GM18517 (cell line): ENCODE measurements around the gene DZANK1.
A peak's percentile ranks its signal among the peaks of the same experiment; 100 is the strongest.
"Not testable (repeated sequence)": the region's sequence is repeated elsewhere in the genome, so short reads cannot be mapped to it uniquely, and the experiment has no call there.

Source experiments
- ATAC-seq: cut with Tn5 transposase; IDR thresholded peaks from one replicate; pipeline ENCODE4 v1.9.1; 2021; ENCODE audit warnings: mild to moderate bottlenecking, moderate library complexity; ENCODE audit not compliant: unreplicated experiment

DZANK1 gene

DNA sequence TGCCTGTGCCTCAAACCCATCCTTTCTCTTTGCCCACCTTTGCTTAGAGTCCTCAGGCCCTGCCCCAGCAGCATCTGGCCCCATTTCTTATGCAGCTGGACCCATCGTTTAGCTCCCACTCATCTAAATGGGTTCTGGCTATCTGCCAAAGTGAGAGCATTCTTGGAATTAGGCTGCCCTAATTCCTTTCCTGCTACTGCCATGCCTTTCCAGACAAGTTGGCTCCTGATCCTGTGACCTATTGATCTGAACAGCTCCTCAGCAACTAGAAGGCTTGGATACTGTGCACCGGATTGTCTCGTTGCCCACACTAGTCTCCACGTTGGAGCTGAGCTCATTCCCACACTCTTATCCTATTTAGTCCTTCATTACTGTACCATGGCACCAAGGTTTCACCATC lies 22.9 kb downstream of the DZANK1 start:
- ATAC-seq: no peak

DNA sequence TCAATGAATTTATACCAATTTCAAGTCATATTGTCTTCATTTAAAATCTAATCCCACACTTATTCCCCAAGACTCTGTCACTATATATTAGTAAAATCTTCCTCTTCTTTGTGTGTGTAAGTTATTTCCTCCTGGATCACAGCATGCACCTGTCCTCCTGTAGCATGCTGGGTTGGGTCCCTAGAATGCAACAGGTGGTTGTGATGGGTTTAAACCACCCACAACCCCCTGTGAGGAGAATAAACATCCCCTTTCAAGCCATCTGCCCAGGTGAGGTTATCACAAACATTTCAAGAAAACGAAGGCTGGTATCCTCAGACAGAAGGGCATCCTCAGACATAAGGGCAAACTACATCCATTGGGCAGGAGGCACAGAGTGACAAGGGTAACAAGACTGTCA lies 26.4 kb downstream of the DZANK1 start:
- ATAC-seq: no peak

DNA sequence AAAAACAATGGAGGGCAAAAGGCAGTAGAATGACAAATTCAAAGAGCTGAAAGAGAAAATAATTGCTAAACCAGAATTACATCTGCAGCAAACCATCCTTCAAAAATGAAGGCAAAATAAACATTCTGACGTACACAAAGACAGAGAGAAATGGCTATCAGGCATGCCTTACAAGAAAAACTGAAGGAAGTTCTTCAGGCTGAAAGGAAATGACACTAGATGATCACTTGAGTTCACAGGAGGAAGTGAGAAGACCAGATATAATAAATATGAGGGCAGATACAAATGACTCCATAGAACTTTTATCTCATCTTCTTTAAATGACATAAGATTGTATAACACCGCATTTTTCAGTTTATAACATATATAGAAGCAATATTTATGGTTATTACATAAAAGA lies 30.0 kb downstream of the DZANK1 start:
- ATAC-seq: no peak

DNA sequence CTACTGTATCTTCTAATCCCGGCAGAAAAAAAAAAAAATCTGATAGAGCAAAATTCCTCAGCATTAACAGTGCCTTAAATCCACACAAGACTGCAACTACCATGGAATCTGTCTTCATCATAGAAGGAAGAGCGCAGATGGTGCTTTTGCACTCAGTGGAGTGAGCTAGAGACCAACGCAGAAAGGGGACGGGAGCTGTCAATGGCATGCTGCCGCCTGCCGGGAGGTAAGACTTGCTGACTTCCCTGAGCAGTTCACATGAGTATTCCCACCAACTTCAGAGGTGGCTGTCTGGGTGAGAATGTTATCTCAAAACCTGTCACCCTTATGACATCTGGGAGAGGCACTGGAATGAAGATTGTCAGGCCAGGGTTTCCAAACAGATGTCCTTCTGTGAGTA lies 35.6 kb downstream of the DZANK1 start:
- no peak for ATAC-seq

DNA sequence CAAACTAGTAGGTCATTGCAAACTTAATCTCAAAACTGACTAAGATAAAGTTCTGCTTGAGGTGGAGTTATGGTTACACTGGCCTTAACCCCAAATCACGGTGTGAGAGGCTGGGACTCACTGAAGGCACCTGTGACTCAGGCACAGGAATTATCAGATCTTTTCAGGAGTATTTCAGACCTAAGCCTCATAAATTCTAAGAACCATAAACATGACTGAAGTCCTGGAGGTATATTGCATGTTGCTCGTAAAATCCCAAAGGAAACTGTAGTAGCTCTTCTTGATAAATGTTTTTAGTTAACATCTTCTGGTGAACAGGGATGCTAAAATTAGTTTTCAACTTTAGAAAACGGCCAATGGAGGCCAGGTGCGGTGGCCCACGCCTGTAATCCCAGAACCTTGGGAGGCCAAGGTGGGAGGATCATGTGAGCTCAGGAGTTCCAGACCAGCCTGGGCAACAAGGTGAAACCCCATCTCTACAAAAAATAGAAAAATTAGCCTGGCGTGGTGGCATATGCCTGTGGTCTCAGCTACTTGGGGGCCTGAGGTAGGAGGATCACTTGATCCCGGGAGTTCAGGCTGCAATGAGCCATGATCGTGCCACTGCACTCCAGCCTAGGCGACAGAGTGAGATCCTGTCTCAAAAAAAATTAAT lies 36.5 kb downstream of the DZANK1 start:
- ATAC-seq: no peak

DNA sequence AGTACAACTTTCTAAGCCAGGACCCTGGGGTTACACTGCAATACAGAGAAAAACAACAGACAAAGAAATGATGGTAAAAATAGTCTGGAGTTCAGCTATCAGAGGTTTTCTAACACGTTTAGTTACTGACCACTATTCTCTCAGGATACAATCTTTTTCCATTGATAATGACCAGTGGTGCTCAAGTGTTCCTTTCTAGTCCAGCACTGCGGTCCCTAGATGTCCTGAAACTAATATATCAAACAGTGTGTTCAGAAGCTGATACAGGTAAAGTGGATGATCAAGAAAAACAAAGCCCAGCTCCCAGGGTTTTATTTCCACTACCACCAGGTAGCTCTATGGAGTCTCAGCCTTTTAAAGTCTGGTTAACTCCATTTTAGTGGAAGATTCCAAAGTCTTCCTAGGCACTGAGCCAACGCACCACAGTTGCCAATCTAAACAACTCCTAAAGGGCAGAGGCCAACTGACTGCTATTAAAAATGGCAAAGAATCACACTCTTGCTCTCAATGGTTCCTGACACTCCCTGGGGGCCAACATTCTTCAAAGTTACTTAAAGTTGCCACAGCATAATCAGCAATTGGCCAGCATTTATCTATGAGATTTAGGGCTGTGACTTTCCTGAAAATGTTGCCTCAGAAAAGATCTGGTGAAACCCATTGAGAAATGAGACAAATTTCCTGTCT lies 38.2 kb downstream of the DZANK1 start:
- no peak for ATAC-seq

DNA sequence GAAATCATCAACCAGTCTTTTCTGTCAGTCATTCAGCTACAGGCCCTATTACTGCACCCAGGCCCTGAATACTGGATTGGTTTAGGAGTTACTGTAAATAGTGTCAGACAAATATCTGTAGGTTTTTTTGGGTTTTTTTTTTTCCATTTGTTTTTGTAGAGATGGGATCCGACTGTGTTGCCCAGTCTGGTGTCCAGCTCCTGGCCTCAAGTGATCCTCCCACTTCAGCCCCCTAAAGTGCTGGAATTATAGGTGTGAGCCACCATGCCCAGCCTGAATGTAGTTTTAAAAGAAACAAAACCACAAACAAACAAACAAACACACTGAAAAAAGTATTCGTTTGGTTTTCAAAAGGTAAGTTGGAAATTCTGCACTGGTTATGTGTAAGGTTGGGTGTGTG lies 39.6 kb downstream of the DZANK1 start:
- ATAC-seq: no peak

DNA sequence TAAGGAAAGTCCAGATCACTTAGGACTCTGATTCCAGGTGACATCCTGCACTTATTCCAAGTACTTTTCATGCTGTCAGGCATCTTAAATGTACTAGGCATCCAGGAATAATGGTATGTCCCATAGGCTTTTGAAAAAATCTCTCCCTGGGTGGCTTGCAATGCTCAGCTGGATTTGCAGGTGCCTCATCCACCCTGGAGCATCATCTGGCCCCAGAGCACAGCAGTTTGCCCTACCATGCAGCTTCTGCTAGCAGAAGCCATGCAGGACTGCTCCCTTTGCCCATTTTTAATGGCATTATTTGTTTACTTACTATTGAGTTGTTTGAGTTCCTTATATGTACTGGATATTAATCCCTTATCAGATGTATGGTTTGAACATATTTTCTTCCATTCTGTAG lies 45.2 kb downstream of the DZANK1 start:
- no peak for ATAC-seq

DNA sequence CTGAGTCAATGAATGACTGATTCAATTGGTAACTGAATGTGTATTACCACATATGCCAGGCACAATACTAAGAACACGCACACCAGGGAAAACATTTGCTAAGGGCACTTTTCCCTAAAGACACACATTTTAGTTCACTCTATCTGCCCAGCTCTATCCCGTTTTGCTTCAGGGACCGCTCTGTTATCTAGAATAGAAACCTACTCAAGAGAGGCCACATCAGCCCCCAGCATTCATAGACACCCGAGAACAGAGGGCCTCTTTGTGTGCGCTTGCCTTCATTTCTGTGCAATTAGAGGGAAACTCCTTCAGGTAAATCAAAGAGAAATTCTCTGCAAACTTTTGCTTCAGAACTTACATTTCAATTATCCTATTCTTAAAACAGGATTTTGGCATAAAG lies 50.3 kb downstream of the DZANK1 start:
- ATAC-seq: no peak

DNA sequence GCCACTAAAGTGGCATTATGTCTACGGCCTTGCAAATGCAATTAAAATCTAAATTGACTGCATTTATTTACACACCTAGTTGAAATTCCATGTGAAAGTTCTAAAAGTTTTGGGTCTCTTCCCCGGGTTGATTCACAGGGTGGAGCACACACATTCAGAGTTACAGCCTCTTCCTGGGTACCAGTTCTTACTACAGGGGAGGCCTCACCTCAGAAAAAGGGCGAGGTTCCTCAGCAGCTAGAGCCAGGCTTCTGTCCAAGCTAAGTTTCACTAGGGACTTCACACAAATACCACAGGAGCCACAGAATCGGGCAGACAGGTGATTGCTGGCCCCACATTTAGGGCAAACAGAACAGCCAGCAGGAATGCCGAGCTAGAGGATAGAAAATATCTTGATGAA lies 52.7 kb downstream of the DZANK1 start:
- no peak for ATAC-seq

DNA sequence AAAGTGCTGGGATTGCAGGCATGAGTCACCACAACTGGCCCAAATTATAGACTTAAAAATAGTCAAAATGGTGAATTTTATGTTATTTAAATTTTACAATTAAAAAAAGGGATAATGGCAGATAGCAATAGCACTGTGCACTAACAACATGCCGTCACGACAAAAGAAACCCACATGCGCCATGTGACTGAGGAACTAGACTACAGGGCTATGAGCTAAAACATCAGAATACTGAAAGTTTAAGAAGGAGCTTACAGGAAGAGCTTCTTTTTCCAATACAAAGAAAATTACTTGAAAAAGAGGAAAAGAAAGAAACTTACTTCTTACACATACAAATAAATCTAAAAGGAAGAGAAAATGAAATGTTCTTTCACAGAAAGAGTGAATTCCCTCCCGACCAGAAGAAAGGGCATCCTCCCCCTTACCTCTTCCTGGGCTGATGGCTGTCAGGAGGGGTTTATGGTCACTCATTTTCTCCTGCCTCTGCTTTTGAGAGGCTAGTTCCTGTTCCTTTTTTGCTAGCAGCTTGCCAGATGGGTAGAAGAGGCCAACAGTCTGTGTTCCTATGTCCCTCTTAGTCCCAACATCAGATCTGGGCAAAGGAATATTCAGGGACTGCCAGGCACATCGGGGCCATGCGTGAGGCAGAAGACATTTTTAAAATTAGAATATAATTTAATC lies 54.5 kb downstream of the DZANK1 start:
- ATAC-seq: peak; percentile 40

DNA sequence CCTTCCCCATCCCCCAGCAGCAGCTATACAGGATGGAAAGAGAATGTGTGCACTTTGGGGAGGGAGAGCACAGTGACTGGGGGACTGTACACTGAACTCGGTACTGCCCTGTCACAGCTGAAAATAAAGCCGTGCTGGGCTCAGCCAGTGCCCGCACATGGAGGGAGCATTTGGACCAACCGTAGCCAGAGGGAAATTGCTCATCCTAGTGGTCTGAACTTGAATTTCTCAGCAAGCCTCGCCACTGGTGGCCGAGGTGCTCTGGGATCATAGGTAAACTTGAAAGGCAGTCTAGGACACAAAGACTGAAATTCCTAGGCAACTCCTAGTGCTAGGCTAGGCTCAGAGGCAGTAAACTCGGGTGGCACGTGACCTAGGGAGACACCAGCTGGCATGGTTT lies 61.0 kb downstream of the DZANK1 start:
- ATAC-seq: no peak

DNA sequence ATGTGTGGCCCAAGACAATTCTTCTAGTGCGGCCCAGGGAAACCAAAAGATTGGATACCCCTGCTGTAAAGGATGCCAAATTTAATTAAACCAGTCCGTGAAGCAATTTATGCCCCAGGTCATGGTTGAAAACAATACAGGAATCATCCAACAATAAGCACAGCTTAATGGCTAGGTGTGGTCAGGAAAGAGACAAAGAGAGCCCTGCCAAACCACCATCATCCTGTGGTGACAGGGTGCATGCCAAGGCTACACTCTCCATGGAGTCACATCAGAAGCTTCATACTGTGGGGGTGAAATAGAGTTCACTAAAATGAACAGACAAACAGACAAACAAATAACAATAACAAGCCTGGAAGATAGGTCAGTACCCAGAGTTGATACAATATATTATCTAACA lies 62.7 kb downstream of the DZANK1 start:
- ATAC-seq: no peak

DNA sequence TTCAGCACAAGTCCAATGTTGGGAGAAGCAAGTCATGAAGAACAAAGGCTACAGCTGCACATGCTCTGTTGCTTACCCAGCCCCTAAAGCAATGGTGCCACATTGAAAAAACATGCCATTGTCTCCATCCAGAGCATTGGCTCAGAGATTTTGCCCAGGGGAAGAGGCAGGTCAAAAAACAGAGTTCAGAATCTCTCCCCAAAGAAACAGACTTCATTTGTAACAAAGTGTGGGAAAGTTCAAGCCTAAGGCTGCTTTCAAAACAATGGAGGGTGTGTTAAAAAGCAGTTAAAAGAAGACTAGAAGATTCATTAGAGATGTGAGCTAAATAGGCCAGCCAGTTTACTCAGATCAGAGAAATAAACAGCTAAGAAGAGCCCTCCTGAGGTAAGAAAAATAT lies 63.6 kb downstream of the DZANK1 start:
- ATAC-seq: no peak

DNA sequence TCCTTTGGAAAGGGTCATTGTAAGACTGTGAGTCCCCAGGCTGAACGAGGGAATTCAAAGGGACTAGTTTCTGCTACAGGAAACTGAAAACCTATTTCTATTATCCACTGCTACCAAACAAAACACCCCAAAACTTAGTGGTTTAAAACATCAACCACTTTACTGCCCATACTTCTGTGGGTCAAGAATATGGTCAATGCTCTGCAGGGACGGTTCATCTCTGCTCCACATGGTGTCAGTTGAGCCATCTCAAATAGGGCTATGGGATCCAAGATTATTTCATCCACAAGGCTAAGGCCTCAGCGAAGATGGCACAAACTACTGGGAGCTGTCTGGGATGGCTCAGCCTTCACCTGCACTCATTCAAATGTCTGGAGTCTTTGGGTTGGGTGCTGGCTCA lies 65.5 kb downstream of the DZANK1 start:
- no peak for ATAC-seq

DNA sequence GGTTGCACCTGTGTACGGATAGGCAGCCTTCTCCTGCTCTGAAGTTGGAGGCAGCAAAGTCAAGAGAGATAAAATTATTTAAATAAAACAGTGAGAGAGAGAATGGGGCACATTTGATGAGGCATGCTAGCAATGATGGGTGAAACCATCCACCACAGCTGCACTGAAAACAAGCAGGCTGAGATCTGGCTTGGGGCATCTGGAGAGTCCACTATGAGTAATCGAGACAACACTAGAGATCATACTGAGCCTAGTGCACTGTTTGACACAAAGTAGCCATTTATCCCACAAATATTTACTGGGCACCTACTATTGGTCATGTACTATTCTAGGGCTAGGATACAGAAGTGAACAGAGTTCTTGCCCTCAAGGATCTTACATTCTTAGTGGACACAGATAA lies 66.4 kb downstream of the DZANK1 start:
- ATAC-seq: no peak

DNA sequence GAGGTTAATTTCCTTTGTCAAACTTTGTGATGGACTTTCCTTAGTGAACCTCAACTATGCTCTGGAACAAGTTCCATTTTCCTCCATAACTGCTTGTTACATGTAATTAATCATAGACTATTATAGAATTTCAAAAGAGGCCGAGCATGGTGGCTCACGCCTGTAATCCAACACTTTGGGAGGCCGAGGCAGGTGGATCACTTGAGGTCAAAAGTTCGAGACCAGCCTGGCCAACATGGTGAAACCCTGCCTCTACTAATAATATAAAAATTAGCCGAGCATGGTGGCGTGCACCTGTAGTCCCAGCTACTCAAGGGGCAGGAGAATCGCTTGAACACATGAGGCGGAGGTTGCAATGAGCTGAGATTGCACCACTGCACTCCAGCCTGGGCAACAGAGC lies 68.1 kb downstream of the DZANK1 start:
- ATAC-seq: not testable (repeated sequence)

DNA sequence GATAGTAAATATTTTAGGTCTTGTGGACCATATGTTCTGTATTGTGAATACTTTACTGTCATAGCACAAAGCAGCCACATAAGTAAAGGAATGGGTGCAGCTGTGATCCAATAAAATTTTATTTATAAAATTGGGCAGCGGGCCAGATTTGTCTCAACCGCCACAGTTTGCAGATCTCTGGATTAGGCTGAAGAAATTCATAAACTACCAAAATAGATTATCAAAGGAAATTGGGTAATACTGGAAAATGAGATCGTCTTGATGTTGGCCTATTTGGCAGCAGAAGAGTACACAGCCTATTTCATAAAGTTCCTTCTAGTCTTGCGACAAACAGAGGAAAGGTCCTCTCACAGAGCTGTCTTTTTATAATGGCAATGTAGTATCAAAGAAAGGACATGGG lies 69.8 kb downstream of the DZANK1 start:
- ATAC-seq: no peak

DNA sequence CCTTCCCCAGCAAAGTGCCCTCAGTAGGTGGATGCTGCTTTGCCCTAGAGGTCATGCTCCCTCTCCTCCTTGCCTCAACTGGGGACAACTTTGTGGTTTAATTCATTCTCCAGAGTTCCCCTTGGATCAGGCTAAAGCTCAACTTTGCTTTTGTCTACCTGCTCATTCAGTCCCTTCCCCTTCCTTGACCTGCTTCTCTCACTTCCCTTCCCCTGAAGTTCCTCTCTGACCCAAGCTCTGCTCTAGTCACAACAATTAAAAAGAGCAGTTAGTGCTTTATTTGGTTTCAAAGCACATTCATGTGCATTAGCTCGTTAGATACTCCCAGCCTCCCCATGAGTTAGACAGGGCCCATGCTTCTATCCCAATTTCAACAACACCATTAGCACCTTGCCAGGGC lies 71.3 kb downstream of the DZANK1 start:
- ATAC-seq: no peak

DNA sequence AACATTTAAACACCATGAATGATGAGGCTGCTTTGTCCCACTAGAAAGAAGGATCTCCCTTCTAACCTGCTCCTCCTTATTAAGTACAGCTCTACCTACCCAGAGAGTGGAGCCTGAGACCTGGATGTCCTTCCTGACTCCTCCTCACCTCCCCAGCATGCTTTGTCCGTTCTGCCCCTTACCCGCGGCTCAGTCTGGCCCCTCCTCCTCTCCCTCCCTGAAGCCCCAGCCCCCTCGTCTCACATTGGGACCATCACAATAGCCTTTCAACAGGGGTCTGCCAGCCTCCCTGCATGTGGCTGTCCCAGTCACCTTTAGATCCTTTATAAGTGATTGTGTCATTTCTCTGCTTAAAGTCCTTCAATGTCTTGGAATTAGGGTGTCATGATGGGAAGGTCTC lies 72.5 kb downstream of the DZANK1 start:
- ATAC-seq: no peak

DNA sequence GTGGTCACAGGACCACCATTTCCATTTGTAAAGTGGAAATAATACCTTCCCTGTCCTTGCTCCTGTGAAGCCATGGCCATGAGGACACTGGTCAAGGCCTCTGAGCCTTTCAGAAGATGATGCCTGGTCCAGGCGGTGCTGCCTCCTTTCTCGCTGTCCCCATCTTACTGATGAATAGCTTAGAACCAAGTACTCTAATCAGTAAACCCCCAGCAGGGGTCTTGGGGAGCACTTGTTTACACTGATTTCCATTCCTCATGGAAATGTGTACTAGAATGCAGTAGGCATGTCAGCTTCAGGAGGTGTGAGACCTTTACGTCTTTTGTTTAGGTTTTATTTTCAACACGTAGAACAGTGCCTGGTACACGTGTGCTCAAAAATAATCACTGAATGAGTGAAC lies 75.1 kb downstream of the DZANK1 start:
- no peak for ATAC-seq

DNA sequence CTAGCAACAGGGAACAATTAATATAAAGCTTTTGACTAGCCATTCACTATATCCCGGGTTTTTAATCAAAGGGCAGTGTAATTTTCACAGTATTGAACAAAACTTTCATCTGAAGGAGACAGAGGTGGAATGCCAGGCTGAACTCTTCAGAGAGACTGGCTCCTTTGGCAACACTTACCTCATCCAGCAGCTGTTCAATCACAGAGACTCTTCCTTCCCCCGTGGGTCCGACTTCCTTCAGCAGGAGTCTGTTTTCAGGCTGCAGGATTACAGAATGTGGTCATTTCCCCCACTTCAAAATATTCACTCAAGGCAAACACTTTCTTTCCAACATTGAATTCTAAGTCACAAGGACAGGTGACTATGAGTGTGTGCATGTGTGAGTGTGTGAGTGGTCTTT lies 76.6 kb downstream of the DZANK1 start:
- ATAC-seq: no peak
